H1 (cell line): ENCODE results near the gene CDT1. TPM values are rescaled to one million over a fixed set of nuclear protein-coding genes. Genes with fewer than 3 reads are reported as not detected.

Experiments used
- CTCF ChIA-PET: fragments of 300-600 bp; sonication (Branson Sonifier 250); formaldehyde crosslinking; loops from one replicate; lab custom pipeline; 2021; ENCODE audit not compliant: partially characterized antibody; lab: Charles Lee
- POLR2A ChIA-PET: fragments of 300-600 bp; sonication (Branson Sonifier 250); formaldehyde crosslinking; loops from one replicate; lab custom pipeline; 2021; ENCODE audit warnings: inconsistent platforms; ENCODE audit not compliant: partially characterized antibody; lab: Charles Lee
- DNase-seq, 2 experiments: peaks; one replicate each; pipeline versions ENCODE4 v3.0.0 to v3.0.0-alpha.2; 2010 to 2022; ENCODE audit warnings: low spot score in 2 of 2, low read depth in 1 of 2, mixed read lengths in 1 of 2
- FAIRE-seq: peaks from 2 replicates; lab custom pipeline; 2011; peaks lifted over from hg19 to GRCh38; lab: Jason Lieb, UNC
- H2AFZ ChIP-seq: 2 replicates; pipeline ENCODE4 v1.8.1; 2012; ENCODE audit warnings: low read length, inconsistent platforms
- H2AK5ac ChIP-seq: 2 replicates; pipeline ENCODE4 v1.6.1; 2013; ENCODE audit warnings: low read depth, low read length
- H2BK120ac ChIP-seq: replicated peaks from 2 replicates; pipeline ENCODE3; 2013; ENCODE audit warnings: low read depth, low read length, inconsistent platforms
- H2BK12ac ChIP-seq: 2 replicates; pipeline ENCODE4 v1.6.1; 2013; ENCODE audit warnings: low read depth, low read length
- H2BK15ac ChIP-seq: 2 replicates; pipeline ENCODE4 v1.6.1; 2013; ENCODE audit warnings: low read length
- H2BK20ac ChIP-seq: 2 replicates; pipeline ENCODE4 v1.6.1; 2013; ENCODE audit warnings: low read length
- H2BK5ac ChIP-seq: 2 replicates; pipeline ENCODE4 v1.6.1; 2013; ENCODE audit warnings: low read depth, low read length
- H3K14ac ChIP-seq: 2 replicates; pipeline ENCODE4 v1.6.1; 2013; ENCODE audit warnings: inconsistent platforms; ENCODE audit not compliant: insufficient read length
- H3K18ac ChIP-seq: 2 replicates; pipeline ENCODE4 v1.6.1; 2013; ENCODE audit warnings: low read length; ENCODE audit errors: extremely low read depth
- H3K23ac ChIP-seq: 2 replicates; pipeline ENCODE4 v1.6.1; 2013; ENCODE audit warnings: inconsistent platforms; ENCODE audit not compliant: insufficient read length
- H3K23me2 ChIP-seq: 2 replicates; pipeline ENCODE4 v1.6.1; 2013; ENCODE audit warnings: low read depth, low read length
- H3K27ac ChIP-seq: 2 replicates; pipeline ENCODE4 v1.6.1; 2011; ENCODE audit warnings: low read depth, low read length, inconsistent platforms
- H3K27me3 ChIP-seq, 4 experiments: replicated peaks in 1 of 4; 1 replicate in 1 of 4; 2 replicates in 3 of 4; pipeline versions ENCODE4 v1.6.1 to v1.8.1; 2011 to 2013; ENCODE audit warnings: low read length in 3 of 4, mild to moderate bottlenecking in 3 of 4, inconsistent platforms in 2 of 4, mixed read lengths in 2 of 4, moderate library complexity in 1 of 4; ENCODE audit not compliant: control insufficient read depth in 3 of 4, insufficient read depth in 3 of 4; ENCODE audit errors: extremely low read depth in 1 of 4
- H3K36me3 ChIP-seq, 4 experiments: 2 replicates each; pipeline versions ENCODE4 v1.6.1 to v1.8.1; 2011 to 2013; ENCODE audit warnings: mild to moderate bottlenecking in 4 of 4, low read length in 3 of 4, moderate library complexity in 2 of 4, control low read depth in 1 of 4, inconsistent platforms in 1 of 4; ENCODE audit not compliant: insufficient read depth in 4 of 4, control insufficient read depth in 2 of 4
- H3K4ac ChIP-seq: replicated peaks from 2 replicates; pipeline ENCODE3; 2013; ENCODE audit warnings: low read length, low read depth, mixed read lengths, inconsistent platforms; ENCODE audit not compliant: insufficient read length
- H3K4me1 ChIP-seq, 4 experiments: replicated peaks in 1 of 4; 1 replicate in 1 of 4; 2 replicates in 3 of 4; pipeline versions ENCODE4 v1.6.1 to v1.8.1; 2011 to 2013; ENCODE audit warnings: low read length in 3 of 4, inconsistent platforms in 2 of 4, mixed read lengths in 1 of 4; ENCODE audit not compliant: insufficient read depth in 4 of 4, control insufficient read depth in 3 of 4
- H3K4me2 ChIP-seq, 2 experiments: 2 replicates each; pipeline versions ENCODE4 v1.6.1 to v1.8.1; 2011 to 2013; ENCODE audit warnings: low read depth in 2 of 2, low read length in 2 of 2, control low read depth in 1 of 2, inconsistent platforms in 1 of 2, mild to moderate bottlenecking in 1 of 2; ENCODE audit not compliant: insufficient read depth in 1 of 2
- H3K4me3 ChIP-seq, 4 experiments: fragments of 200-600, 300-600 bp in 1 of 4; sonication (generic), shearing (Covaris generic), sonication (Bioruptor Twin) in 1 of 4; 2 replicates each; pipeline versions ENCODE4 v1.5.1 to v1.8.1; 2011 to 2016; ENCODE audit warnings: low read length in 4 of 4, low read depth in 3 of 4, control low read depth in 2 of 4, inconsistent platforms in 2 of 4, mild to moderate bottlenecking in 2 of 4, mixed read lengths in 1 of 4, moderate library complexity in 1 of 4; ENCODE audit not compliant: insufficient read depth in 2 of 4; ENCODE audit errors: extremely low read depth in 1 of 4
- H3K56ac ChIP-seq: replicated peaks from 2 replicates; pipeline ENCODE3; 2013; ENCODE audit warnings: low read depth, mild to moderate bottlenecking, mixed read lengths, low read length, inconsistent platforms; ENCODE audit not compliant: insufficient read length
- H3K79me1 ChIP-seq: 2 replicates; pipeline ENCODE4 v1.6.1; 2013; ENCODE audit warnings: low read depth, low read length, control low read depth
- H3K79me2 ChIP-seq, 2 experiments: 2 replicates each; pipeline versions ENCODE4 v1.6.1 to v1.8.1; 2012 to 2013; ENCODE audit warnings: low read length in 2 of 2, mild to moderate bottlenecking in 2 of 2, inconsistent platforms in 1 of 2; ENCODE audit not compliant: insufficient read depth in 2 of 2, control insufficient read depth in 1 of 2
- H3K9ac ChIP-seq, 4 experiments: replicated peaks in 1 of 4; 1 replicate in 1 of 4; 2 replicates in 3 of 4; pipeline versions ENCODE4 v1.6.1 to v1.8.1; 2011 to 2013; ENCODE audit warnings: low read depth in 3 of 4, low read length in 3 of 4, control low read depth in 2 of 4, mild to moderate bottlenecking in 2 of 4, moderate library complexity in 2 of 4, inconsistent platforms in 1 of 4; ENCODE audit errors: extremely low read depth in 1 of 4
- H3K9me3 ChIP-seq, 2 experiments: 2 replicates each; pipeline versions ENCODE4 v1.6.1 to v1.8.1; 2012 to 2013; ENCODE audit warnings: mild to moderate bottlenecking in 2 of 2, moderate library complexity in 2 of 2, control low read depth in 1 of 2, inconsistent platforms in 1 of 2, low read depth in 1 of 2, low read length in 1 of 2, mixed read lengths in 1 of 2; ENCODE audit not compliant: insufficient read depth in 2 of 2
- H4K20me1 ChIP-seq, 2 experiments: replicated peaks in 1 of 2; 2 replicates each; pipeline versions ENCODE3 to v1.8.1; 2011 to 2013; ENCODE audit warnings: inconsistent platforms in 2 of 2, low read length in 2 of 2, mild to moderate bottlenecking in 1 of 2; ENCODE audit not compliant: insufficient read depth in 2 of 2, control insufficient read depth in 1 of 2
- H4K5ac ChIP-seq: 2 replicates; pipeline ENCODE4 v1.6.1; 2013; ENCODE audit warnings: low read length, low read depth, mixed read lengths, inconsistent platforms; ENCODE audit not compliant: insufficient read length
- H4K8ac ChIP-seq: 2 replicates; pipeline ENCODE4 v1.8.0; 2013; ENCODE audit warnings: mild to moderate bottlenecking, moderate library complexity, low read length, inconsistent platforms; ENCODE audit not compliant: insufficient read depth; ENCODE audit errors: extremely low read depth
- H4K91ac ChIP-seq: replicated peaks from 2 replicates; pipeline ENCODE3; 2013; ENCODE audit warnings: low read length, mixed read lengths, inconsistent platforms; ENCODE audit not compliant: insufficient read length
- ATF2 ChIP-seq: IDR thresholded peaks from 2 replicates; pipeline ENCODE4 v1.6.1; 2012; ENCODE audit warnings: low read length, inconsistent platforms
- E2F6 ChIP-seq: IDR thresholded peaks from 2 replicates; pipeline ENCODE4 v1.6.1; 2012; ENCODE audit warnings: inconsistent platforms
- GTF2F1 ChIP-seq: IDR thresholded peaks from 2 replicates; pipeline ENCODE4 v1.6.1; 2012; ENCODE audit warnings: low read depth, low read length, improper control_type of control experiment, borderline replicate concordance
- PHF8 ChIP-seq: fragments of 200-600 bp; sonication (generic); conservative IDR thresholded peaks from 2 replicates; pipeline ENCODE4 v1.7.1; 2012; ENCODE audit warnings: low read depth, mild to moderate bottlenecking, inconsistent platforms, low read length, moderate library complexity
- SIN3A ChIP-seq, 2 experiments: IDR thresholded peaks in 1 of 2; conservative IDR thresholded peaks in 1 of 2; 2 replicates each; pipeline ENCODE4 v1.6.1; 2011 to 2012; ENCODE audit warnings: low read length in 2 of 2, improper control_type of control experiment in 1 of 2, low read depth in 1 of 2, mild to moderate bottlenecking in 1 of 2
- SP1 ChIP-seq: IDR thresholded peaks from 2 replicates; pipeline ENCODE4 v1.6.1; 2011; ENCODE audit warnings: low read depth, low read length
- TAF1 ChIP-seq: IDR thresholded peaks from 2 replicates; pipeline ENCODE4 v1.6.1; 2011; ENCODE audit warnings: mild to moderate bottlenecking, low read depth, low read length
- WGBS, 2 experiments: shearing (Covaris generic) in 1 of 2; methylation state at CpG; one replicate each; pipeline versions ENCODE4 v1.1.6 to v1.1.7; 2013 to 2015; ENCODE audit warnings: low lambda C conversion rate in 2 of 2, mixed read lengths in 2 of 2, inconsistent platforms in 1 of 2, low coverage in 1 of 2, missing lambda C conversion rate in 1 of 2; ENCODE audit not compliant: insufficient replicate concordance in 2 of 2, insufficient coverage in 1 of 2, insufficient read length in 1 of 2; ENCODE audit errors: extremely low coverage in 1 of 2, missing lambda C conversion rate in 1 of 2; 5-methylcytosine and 5-hydroxymethylcytosine counted together
- polyA plus RNA-seq, 7 experiments: library from polyadenylated mRNA; depleted of rRNA in 3 of 7; stranded (reverse) in 5 of 7; unstranded in 2 of 7; fragments of >200 nt in 5 of 7; fragments of 200-250 nt in 2 of 7; gene quantifications; 1 replicate in 5 of 7; 2 replicates in 1 of 7; 4 replicates in 1 of 7; pipeline versions ENCODE4 v1.2.1 to v1.2.3, GENCODE V29; 2011 to 2013; ENCODE audit warnings: missing spikeins in 2 of 7, mixed read lengths in 2 of 7
- total RNA-seq: library from RNA; stranded (reverse); fragmentation: NEBNext Ultra II Directional; extraction: Animal tissue kit (Norgen Biotek cat#: 25700); gene quantifications from 2 replicates; pipeline ENCODE4 v1.2.1, GENCODE V29; 2021
- TF ChIP-seq, protein P1 (sequence below): IDR thresholded peaks from 2 replicates; pipeline ENCODE4 v1.6.1; 2011; ENCODE audit warnings: low read depth, mild to moderate bottlenecking, low read length; ENCODE audit not compliant: insufficient read depth

The CDT1 gene
- total and polyA plus RNA-seq, 2 of the 8 experiments (the other 6 are each of a cell fraction or from before 2014, with no cell fraction given), result 76.7 to 95.4 TPM

GRCh38 chr16:88818575-88818874 lies 14.9 kb downstream of the CDT1 start:
- CTCF ChIA-PET, result interaction anchor here (0.6 to 2.2 kb wide), 7 partner anchors 10 to 399 kb away, joined by 3 to 6 read pairs (median 3); partner anchors contain the start of gene ZNF778
- Histone ChIP-seq H3K9me3 (no peaks in the 10 kb centered on the region), H2BK15ac (no peak overlapping the region), H2AK5ac (no peak overlapping the region), H3K4me2 (no peak overlapping the region), H3K4ac (no peak overlapping the region), H3K79me1 (no peaks in the 10 kb centered on the region), H2BK5ac (no peak overlapping the region; the same call in none of the 2 replicates), H2AFZ (no peak overlapping the region), H3K27me3 (no peaks in the 10 kb centered on the region), H3K27ac (no peak overlapping the region), H3K18ac (no peak overlapping the region), H2BK20ac (no peak overlapping the region), H3K9ac (no peak overlapping the region), H4K20me1 (peaks cover 0 to 3% of the 10 kb centered on the region in 2 experiments), H2BK12ac (0 out of 2 replicates have a peak overlapping the region, but pooled peaks have one; percentile 17), H3K23me2 (no peaks in the 10 kb centered on the region), H3K56ac (no peak overlapping the region), H3K4me3 (no peak overlapping the region), H2BK120ac (no peak overlapping the region), H3K79me2 (no peaks in the 10 kb centered on the region), H3K4me1 (no peaks in the 10 kb centered on the region), H4K8ac (no peak overlapping the region), H4K91ac (peak overlapping the region; percentile 66), H3K36me3 (no peaks in the 10 kb centered on the region)
- FAIRE-seq (no peak), DNase-seq (no peak)
- 95% methylated on average over 18 of the region's 18 CpGs; no CpG with 5 or more reads in 1 of the 2 experiments for WGBS, 2 experiments
- POLR2A ChIA-PET, result interaction anchor here (0.9 to 9.0 kb wide), 4 partner anchors 8 to 39 kb away, joined by 3 to 77 read pairs (median 4); partner anchors contain the start of gene APRT
- TF ChIP-seq E2F6, result no peak
- no peak for TF ChIP-seq TAF1
- TF ChIP-seq SP1, result no peak
- TF ChIP-seq ATF2, result no peak
- TF ChIP-seq, protein P1, sequence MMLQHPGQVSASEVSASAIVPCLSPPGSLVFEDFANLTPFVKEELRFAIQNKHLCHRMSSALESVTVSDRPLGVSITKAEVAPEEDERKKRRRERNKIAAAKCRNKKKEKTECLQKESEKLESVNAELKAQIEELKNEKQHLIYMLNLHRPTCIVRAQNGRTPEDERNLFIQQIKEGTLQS, result no peak
- TF ChIP-seq GTF2F1, result no peak
- no peak for TF ChIP-seq SIN3A (conservative IDR thresholded peaks at IDR 0.05 in 1 of 2, IDR thresholded peaks at IDR 0.05 in 1 of 2; ENCODE audit: low read depth in 1 of 2, low read length in 2 of 2)
- TF ChIP-seq PHF8, result no peak
- TF ChIP-seq, all 59 proteins: peak for 0
- Histone ChIP-seq H3K23ac (no peak overlapping the region), H3K14ac (no peak overlapping the region), H4K5ac (no peak overlapping the region)
